ENCODE results near the gene CCDC192.

GRCh38 chr5:127766676-127767335 is 63.6 kb downstream of the CCDC192 start:
- TF ChIP-seq POLR2A (IDR thresholded peaks at IDR 0.05) (no peak), CTCF (IDR thresholded peaks at IDR 0.05) (no peak)

Measured in suprapubic skin (tissue), 3 donors.